A549 (cell line): ENCODE results near the gene ADI1. TPM values are rescaled to one million over a fixed set of nuclear protein-coding genes. Genes with fewer than 3 reads are reported as not detected.

ENCODE experiments used
- ATAC-seq, 2 experiments: fragments of 200-7000 bp in 1 of 2; fragments of >200 bp in 1 of 2; cut with Nextera tagmentation in 1 of 2; cut with Tn5 transposase in 1 of 2; 3 replicates each; pipeline versions ENCODE4 v1.8.0 to v1.9.1; 2018 to 2020; ENCODE audit warnings: mild to moderate bottlenecking in 1 of 2, moderate library complexity in 1 of 2
- CTCF ChIA-PET: fragments of 300-600 bp; sonication (Branson Sonifier 250); formaldehyde crosslinking; extraction: SDS; loops from one replicate; lab custom pipeline; 2021; ENCODE audit warnings: antibody characterized with exemption, inconsistent platforms; lab: Yijun Ruan, JAX
- POLR2A ChIA-PET: fragments of 350-600 bp; formaldehyde crosslinking; extraction: SDS; loops from one replicate; lab custom pipeline; 2021; ENCODE audit warnings: antibody characterized with exemption, inconsistent platforms; lab: Yijun Ruan, JAX
- DNase-seq, 2 experiments: peaks; one replicate each; pipeline versions ENCODE4 v3.0.0 to v3.0.0-alpha.2; 2011 to 2016; ENCODE audit warnings: low read depth in 1 of 2, low spot score in 1 of 2
- FAIRE-seq: peaks from 2 replicates; lab custom pipeline; 2011; peaks lifted over from hg19 to GRCh38; lab: Jason Lieb, UNC
- H3K27ac ChIP-seq, 2 experiments: fragments of >200 bp; sonication (Bioruptor Twin); formaldehyde crosslinking; 3 replicates each; pipeline ENCODE4 v1.5.1; 2016 to 2017
- H3K4me1 ChIP-seq: fragments of >200 bp; sonication (Bioruptor Twin); formaldehyde crosslinking; 3 replicates; pipeline ENCODE4 v1.6.1; 2016
- H3K4me2 ChIP-seq: fragments of >200 bp; sonication (Bioruptor Twin); formaldehyde crosslinking; 3 replicates; pipeline ENCODE4 v1.6.1; 2016
- H3K4me3 ChIP-seq: fragments of >200 bp; sonication (Bioruptor Twin); formaldehyde crosslinking; 3 replicates; pipeline ENCODE4 v1.5.1; 2016
- H3K9me3 ChIP-seq: fragments of >200 bp; sonication (Bioruptor Twin); formaldehyde crosslinking; 3 replicates; pipeline ENCODE4 v1.6.1; 2016
- EHF ChIP-seq: fragments of 250-450 bp; sonication (Bioruptor Pico); IDR thresholded peaks from 2 replicates; pipeline ENCODE4 v1.5.0; 2020; ENCODE audit warnings: mild to moderate bottlenecking
- EP300 ChIP-seq, 2 experiments: fragments of >200 bp; sonication (Bioruptor Twin); formaldehyde crosslinking; IDR thresholded peaks; 2 replicates in 1 of 2; 3 replicates in 1 of 2; pipeline ENCODE4 v1.6.1; 2016 to 2017
- FOSB ChIP-seq: fragments of 250-450 bp; sonication (Bioruptor Pico); IDR thresholded peaks from 2 replicates; pipeline ENCODE4 v1.5.0; 2020; ENCODE audit warnings: mild to moderate bottlenecking, moderate library complexity
- GATA3 ChIP-seq: IDR thresholded peaks from 2 replicates; pipeline ENCODE4 v1.6.1; 2012; ENCODE audit warnings: borderline replicate concordance
- HOXB5 ChIP-seq: fragments of 250-450 bp; sonication (Bioruptor Pico); IDR thresholded peaks from 2 replicates; pipeline ENCODE4 v1.5.0; 2020; ENCODE audit warnings: mild to moderate bottlenecking, moderate library complexity
- JUNB ChIP-seq: fragments of >200 bp; sonication (Bioruptor Twin); formaldehyde crosslinking; IDR thresholded peaks from 2 replicates; pipeline ENCODE4 v1.6.1; 2016
- KDM1A ChIP-seq: fragments of 200-600 bp; sonication (generic); IDR thresholded peaks from 2 replicates; pipeline ENCODE4 v1.6.1; 2016; ENCODE audit warnings: low read depth, mild to moderate bottlenecking
- MYC ChIP-seq: IDR thresholded peaks from 2 replicates; pipeline ENCODE4 v1.6.1; 2012; ENCODE audit warnings: mild to moderate bottlenecking, inconsistent platforms, low read length, improper control_type of control experiment, borderline replicate concordance
- PHF8 ChIP-seq: fragments of 200-600 bp; sonication (generic); IDR thresholded peaks from 2 replicates; pipeline ENCODE4 v1.6.1; 2016; ENCODE audit warnings: low read depth, mild to moderate bottlenecking, antibody characterized with exemption, moderate library complexity, borderline replicate concordance
- POLR2A ChIP-seq: IDR thresholded peaks from 2 replicates; pipeline ENCODE4 v1.6.1; 2012; ENCODE audit warnings: mild to moderate bottlenecking, low read length
- RARB ChIP-seq: fragments of 250-450 bp; sonication (Bioruptor Pico); IDR thresholded peaks from 2 replicates; pipeline ENCODE4 v1.8.0; 2021; ENCODE audit warnings: mild to moderate bottlenecking, moderate library complexity
- RFX5 ChIP-seq: fragments of 450-650 bp; IDR thresholded peaks from 2 replicates; pipeline ENCODE4 v1.7.1; 2014; ENCODE audit warnings: antibody characterized with exemption, mild to moderate bottlenecking, moderate library complexity
- RNF2 ChIP-seq: fragments of 200-600 bp; sonication (generic); IDR thresholded peaks from 2 replicates; pipeline ENCODE4 v1.6.1; 2016; ENCODE audit warnings: low read depth, mild to moderate bottlenecking, antibody characterized with exemption, moderate library complexity, borderline replicate concordance
- TP53 ChIP-seq: fragments of 250-450 bp; sonication (Bioruptor Pico); IDR thresholded peaks from 2 replicates; pipeline ENCODE4 v1.5.0; 2021; ENCODE audit warnings: mild to moderate bottlenecking, moderate library complexity
- ZFP36 ChIP-seq: fragments of 450-650 bp; IDR thresholded peaks from 2 replicates; pipeline ENCODE4 v1.6.1; 2014; ENCODE audit warnings: borderline replicate concordance; ENCODE audit not compliant: partially characterized antibody
- WGBS: methylation state at CpG from one replicate; pipeline ENCODE4 v1.1.6; 2017; ENCODE audit errors: missing lambda C conversion rate; 5-methylcytosine and 5-hydroxymethylcytosine counted together
- polyA plus RNA-seq, 4 experiments: library from polyadenylated mRNA; depleted of rRNA in 3 of 4; stranded (reverse); fragments of >200 nt; fragmentation: RNase III in 1 of 4; extraction: RNeasy Plus Mini Kit Qiagen cat#74134 plus additional on column Dnase treatment in 1 of 4; gene quantifications; 2 replicates in 3 of 4; 3 replicates in 1 of 4; pipeline ENCODE4 v1.2.3, GENCODE V29; 2011 to 2017
- TF ChIP-seq, protein P1 (sequence below): IDR thresholded peaks from 2 replicates; pipeline ENCODE4 v1.6.1; 2012; ENCODE audit warnings: low read depth, borderline replicate concordance
- TF ChIP-seq, protein P2 (sequence below): fragments of >200 bp; sonication (Bioruptor Twin); formaldehyde crosslinking; IDR thresholded peaks from 2 replicates; pipeline ENCODE4 v1.6.1; 2016
- TF ChIP-seq, protein P3 (sequence below): IDR thresholded peaks from 2 replicates; pipeline ENCODE4 v1.6.1; 2012
- TF ChIP-seq, protein P4 (sequence below): fragments of 200-600 bp; sonication (generic); IDR thresholded peaks from 2 replicates; pipeline ENCODE4 v1.6.1; 2016; ENCODE audit warnings: antibody characterized with exemption, mild to moderate bottlenecking, moderate library complexity
- TF ChIP-seq, protein P5 (sequence below): fragments of 450-650 bp; IDR thresholded peaks from 2 replicates; pipeline ENCODE4 v1.6.1; 2014; ENCODE audit warnings: antibody characterized with exemption

Gene ADI1
- polyA plus RNA-seq, 2 of the 4 experiments (the other 2 are of a cell fraction): 47.9 to 84.6 TPM

DNA sequence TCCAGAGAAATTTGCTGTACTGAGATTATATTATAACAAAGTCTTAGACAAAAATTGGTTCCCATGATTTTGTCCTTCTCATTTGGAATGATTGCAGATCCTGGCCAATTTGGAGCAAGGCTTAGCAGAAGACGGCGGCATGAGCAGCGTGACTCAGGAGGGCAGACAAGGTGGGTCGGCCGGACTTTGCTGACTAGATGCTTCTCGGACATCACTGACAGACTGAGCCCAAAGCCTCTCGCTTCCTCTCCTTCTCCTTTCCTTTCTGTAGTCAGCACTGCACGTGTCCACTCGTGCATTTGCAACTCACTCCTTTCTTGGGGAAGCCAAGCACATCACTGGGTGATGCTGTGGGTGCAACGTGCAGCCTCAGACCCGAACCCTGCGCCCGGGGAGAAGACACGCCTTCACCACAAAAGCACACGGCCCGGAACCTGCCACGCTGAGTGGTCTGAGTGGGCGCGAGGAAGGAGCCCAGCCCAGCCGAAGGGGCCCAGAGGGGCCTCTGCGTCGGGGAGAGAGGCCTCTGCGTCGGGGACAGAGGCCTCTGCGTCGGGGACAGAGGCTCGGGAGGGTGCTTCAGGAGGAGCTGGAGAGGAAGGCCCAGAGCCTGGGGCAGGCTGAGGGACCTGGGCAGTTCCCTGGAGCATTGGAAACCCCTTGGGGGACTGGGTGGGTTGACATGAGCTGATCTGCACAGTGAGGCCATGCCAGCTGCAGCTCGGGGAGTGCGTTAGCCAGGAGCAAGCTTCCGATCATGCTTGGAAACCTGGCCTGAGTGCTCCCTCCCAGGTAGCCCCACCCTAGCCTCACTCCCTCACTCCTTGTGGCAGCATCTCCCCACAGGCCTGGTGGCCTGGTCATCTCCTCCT lies 61.6 kb downstream of the ADI1 start:
- WGBS: 93% methylated on average over 30 of the region's 30 CpGs
- CTCF ChIA-PET: interaction anchor here (0.9 to 2.0 kb wide), 4 partner anchors 14 to 34 kb away, joined by 3 to 8 read pairs (median 4); no protein-coding TSS in a partner anchor
- Histone ChIP-seq H3K4me3 (no peak overlapping the region), H3K4me2 (no peak overlapping the region), H3K27ac (no peak overlapping the region), H3K9me3 (no peaks in the 10 kb centered on the region), H3K4me1 (no peaks in the 10 kb centered on the region)
- TF ChIP-seq, protein P1, sequence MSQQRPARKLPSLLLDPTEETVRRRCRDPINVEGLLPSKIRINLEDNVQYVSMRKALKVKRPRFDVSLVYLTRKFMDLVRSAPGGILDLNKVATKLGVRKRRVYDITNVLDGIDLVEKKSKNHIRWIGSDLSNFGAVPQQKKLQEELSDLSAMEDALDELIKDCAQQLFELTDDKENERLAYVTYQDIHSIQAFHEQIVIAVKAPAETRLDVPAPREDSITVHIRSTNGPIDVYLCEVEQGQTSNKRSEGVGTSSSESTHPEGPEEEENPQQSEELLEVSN: no peak
- TF ChIP-seq, protein P2, sequence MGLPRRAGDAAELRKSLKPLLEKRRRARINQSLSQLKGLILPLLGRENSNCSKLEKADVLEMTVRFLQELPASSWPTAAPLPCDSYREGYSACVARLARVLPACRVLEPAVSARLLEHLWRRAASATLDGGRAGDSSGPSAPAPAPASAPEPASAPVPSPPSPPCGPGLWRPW: no peak
- TF ChIP-seq, protein P3, sequence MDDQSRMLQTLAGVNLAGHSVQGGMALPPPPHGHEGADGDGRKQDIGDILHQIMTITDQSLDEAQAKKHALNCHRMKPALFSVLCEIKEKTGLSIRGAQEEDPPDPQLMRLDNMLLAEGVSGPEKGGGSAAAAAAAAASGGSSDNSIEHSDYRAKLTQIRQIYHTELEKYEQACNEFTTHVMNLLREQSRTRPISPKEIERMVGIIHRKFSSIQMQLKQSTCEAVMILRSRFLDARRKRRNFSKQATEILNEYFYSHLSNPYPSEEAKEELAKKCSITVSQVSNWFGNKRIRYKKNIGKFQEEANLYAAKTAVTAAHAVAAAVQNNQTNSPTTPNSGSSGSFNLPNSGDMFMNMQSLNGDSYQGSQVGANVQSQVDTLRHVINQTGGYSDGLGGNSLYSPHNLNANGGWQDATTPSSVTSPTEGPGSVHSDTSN: no peak
- no peak for TF ChIP-seq JUNB
- TF ChIP-seq, protein P4, sequence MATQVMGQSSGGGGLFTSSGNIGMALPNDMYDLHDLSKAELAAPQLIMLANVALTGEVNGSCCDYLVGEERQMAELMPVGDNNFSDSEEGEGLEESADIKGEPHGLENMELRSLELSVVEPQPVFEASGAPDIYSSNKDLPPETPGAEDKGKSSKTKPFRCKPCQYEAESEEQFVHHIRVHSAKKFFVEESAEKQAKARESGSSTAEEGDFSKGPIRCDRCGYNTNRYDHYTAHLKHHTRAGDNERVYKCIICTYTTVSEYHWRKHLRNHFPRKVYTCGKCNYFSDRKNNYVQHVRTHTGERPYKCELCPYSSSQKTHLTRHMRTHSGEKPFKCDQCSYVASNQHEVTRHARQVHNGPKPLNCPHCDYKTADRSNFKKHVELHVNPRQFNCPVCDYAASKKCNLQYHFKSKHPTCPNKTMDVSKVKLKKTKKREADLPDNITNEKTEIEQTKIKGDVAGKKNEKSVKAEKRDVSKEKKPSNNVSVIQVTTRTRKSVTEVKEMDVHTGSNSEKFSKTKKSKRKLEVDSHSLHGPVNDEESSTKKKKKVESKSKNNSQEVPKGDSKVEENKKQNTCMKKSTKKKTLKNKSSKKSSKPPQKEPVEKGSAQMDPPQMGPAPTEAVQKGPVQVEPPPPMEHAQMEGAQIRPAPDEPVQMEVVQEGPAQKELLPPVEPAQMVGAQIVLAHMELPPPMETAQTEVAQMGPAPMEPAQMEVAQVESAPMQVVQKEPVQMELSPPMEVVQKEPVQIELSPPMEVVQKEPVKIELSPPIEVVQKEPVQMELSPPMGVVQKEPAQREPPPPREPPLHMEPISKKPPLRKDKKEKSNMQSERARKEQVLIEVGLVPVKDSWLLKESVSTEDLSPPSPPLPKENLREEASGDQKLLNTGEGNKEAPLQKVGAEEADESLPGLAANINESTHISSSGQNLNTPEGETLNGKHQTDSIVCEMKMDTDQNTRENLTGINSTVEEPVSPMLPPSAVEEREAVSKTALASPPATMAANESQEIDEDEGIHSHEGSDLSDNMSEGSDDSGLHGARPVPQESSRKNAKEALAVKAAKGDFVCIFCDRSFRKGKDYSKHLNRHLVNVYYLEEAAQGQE: no peak
- TF ChIP-seq KDM1A: no peak
- no peak for TF ChIP-seq HOXB5 (CRISPR knock-in tag)
- TF ChIP-seq, protein P5, sequence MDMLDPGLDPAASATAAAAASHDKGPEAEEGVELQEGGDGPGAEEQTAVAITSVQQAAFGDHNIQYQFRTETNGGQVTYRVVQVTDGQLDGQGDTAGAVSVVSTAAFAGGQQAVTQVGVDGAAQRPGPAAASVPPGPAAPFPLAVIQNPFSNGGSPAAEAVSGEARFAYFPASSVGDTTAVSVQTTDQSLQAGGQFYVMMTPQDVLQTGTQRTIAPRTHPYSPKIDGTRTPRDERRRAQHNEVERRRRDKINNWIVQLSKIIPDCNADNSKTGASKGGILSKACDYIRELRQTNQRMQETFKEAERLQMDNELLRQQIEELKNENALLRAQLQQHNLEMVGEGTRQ: no peak
- TF ChIP-seq GATA3: no peak
- no peak for TF ChIP-seq RARB (CRISPR knock-in tag)
- no peak for TF ChIP-seq EHF
- no peak for TF ChIP-seq TP53 (CRISPR knock-in tag)
- TF ChIP-seq RNF2: no peak
- TF ChIP-seq PHF8: no peak
- TF ChIP-seq ZFP36: no peak
- no peak for TF ChIP-seq FOSB (CRISPR knock-in tag)
- TF ChIP-seq MYC: no peak
- no peak for TF ChIP-seq EP300 (IDR thresholded peaks at IDR 0.05)
- FAIRE-seq: no peak
- no peak for DNase-seq
- POLR2A ChIA-PET: no interaction called here
- ATAC-seq: no peak

DNA sequence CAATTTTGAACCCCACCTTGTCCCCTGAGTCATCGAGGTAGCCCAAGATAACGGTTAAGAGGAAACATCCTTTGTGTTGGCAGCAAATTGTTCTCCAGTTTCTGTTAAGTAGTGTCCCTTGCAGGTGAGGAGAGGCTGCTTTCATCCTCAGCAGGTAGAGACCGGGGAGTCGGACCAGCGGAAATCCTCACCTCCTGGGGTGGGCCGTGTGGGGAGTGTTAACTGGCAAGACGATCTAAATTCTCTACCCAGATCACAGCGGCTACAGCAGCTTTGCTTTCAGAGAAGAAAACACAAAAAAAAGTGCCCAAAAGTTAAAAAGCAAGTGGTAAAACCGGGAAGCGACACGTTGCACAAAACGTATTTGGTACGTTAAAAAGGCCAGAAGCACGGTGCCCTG lies 63.2 kb downstream of the ADI1 start:
- WGBS: 94% methylated on average over 14 of the region's 14 CpGs
- Histone ChIP-seq H3K9me3 (no peaks in the 10 kb centered on the region), H3K4me1 (no peaks in the 10 kb centered on the region), H3K4me2 (no peak overlapping the region), H3K27ac (no peak overlapping the region), H3K4me3 (no peak overlapping the region)
- CTCF ChIA-PET: no interaction called here
- POLR2A ChIA-PET: no interaction called here
- TF ChIP-seq RFX5 (no peak), POLR2A (no peak)
- FAIRE-seq: no peak
- no peak for DNase-seq
- ATAC-seq: no peak
